ENCODE measurements around the gene TGFB3.

Gene TGFB3

DNA sequence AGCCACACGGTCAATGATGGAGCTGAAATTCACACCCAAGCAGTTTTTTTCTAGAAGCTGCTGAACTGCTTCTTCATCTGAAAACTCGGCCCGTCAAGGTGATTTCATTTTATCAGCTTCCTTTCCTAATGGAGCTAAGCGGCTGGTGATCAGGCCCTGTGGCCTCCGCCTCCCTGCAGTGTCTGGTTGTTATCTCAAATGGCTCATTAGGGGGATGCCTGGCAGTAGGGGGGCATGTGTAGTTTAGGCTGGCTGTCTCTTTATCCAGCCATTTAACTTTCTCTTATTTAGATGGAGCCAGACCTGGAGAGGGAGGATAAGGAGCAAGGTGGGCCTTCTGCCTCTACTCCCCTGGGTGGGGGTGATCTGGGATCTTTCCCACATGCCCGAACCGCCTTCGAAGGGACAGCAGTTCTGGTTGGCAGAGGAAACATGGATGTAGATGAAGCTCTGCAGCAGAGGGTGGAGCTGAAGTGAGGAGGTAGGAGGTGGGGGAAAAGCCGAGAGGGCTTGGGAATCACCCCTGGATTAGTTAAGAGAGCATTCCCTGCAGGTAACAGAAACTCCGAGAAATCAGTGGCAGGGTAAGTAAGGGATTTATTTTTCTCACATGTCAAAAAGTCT lies 64.4 kb downstream of the TGFB3 start:
- Histone ChIP-seq H3K4me3 (no peak overlapping the region), H3K27ac (no peak overlapping the region)

DNA sequence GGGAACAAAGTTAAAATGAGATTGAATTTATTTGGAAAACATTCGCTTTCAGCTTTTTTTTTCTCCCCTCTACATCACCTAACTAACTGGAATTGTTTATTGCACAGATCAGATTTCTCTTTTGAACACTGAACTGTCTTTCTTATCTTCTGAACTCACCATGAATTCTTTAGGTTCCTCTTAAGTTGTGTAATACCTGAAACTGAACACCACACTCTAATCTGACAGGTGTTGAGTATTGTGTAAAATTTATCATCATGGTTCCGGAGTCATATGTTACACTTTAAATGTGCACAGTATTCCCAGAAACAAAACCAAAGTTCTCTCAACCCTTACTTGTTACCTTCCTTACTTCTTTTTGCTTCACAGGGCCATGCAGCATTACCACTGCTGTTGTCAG lies 66.8 kb downstream of the TGFB3 start:
- no peak overlapping the region for H3K4me3 ChIP-seq
- no peak overlapping the region for H3K27ac ChIP-seq

DNA sequence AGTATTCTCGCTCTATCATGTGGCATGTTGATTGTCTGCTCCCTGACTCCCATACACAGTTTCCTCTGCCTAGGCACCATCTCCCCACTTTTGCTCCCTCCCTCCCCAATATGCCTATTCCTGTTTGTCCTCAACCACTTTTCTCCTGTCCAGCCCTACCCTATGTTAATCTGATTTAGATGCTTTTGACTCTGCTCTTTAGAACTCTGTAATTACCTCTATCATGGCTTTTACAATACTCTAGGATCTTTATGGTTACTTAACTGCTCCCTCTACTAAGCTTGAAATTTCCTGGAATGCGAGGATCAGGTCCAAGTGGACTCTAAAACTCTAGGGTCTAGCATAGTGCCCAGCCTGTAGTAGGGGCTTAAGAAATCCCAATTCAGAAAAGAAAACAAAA lies 68.6 kb downstream of the TGFB3 start:
- no peak overlapping the region for H3K27ac ChIP-seq
- H3K4me3 ChIP-seq = no peak overlapping the region

DNA sequence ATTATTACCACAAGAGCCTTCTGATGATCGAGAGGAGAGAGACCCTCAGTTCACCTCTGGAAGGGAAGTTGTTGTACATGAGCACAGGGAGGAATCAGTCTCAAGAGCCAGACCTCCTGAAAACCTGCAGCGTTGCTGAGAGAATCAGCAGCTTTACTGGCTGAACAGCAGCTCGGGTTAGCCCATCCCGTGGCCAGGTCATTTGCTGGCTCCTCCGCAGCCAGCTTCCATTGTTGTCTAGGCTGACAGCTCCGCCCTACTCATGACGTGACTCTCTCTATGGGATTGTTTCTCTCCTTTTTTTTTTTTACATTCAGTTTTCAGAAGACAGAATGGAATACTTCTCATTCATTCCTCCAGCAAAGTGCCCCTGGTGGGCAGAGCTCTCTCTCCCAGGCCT lies 69.9 kb downstream of the TGFB3 start:
- H3K27ac ChIP-seq = no peak overlapping the region
- H3K4me3 ChIP-seq = no peak overlapping the region

DNA sequence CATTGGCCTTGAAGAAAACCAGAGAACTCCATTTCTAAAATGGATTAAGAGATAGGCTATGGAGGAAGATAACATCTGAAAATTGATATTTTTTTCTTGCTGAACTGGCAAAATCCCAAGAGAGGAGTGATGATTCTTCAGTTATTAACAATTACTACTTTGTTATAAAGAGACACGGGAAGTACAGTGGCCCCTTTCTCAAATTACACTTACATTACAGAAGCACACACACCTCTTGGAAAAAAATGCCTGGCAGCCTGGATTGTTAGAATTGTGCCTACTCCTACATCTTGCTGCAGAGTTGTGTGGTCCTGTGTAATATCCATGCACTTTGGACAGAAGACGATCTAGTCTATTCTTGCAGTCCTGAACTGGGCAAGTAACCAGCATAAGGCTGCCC lies 71.7 kb downstream of the TGFB3 start:
- Histone ChIP-seq H3K27ac (no peak overlapping the region), H3K4me3 (no peak overlapping the region)

DNA sequence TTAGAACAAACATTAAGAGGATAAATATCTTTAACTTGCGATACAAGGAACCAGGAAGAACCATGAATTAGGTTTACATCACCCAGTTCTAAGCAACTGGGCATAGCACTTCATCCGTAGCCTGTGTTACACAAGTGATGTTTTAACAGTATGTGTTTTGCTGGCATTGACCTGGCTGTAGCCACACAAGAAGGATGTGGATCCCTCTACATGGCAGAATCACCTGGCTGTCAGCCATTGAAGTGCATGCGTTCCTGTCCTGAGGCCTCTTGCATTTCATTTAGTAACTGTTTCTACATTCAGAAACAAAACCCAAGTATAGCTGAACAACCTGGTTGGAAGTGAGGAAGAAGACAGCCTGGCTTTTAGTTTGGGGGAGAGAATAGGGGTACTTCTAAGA lies 72.2 kb downstream of the TGFB3 start:
- Histone ChIP-seq H3K27ac (no peak overlapping the region), H3K4me3 (no peak overlapping the region)
